Mesendoderm (in vitro differentiated cells): ENCODE results near the gene PRKACG.

Experiments used
- DNase-seq: peaks from one replicate; pipeline ENCODE4 v3.0.0; 2013
- H2AK5ac ChIP-seq: 2 replicates; pipeline ENCODE4 v1.6.1; 2013; ENCODE audit warnings: low read length, inconsistent platforms
- H2BK120ac ChIP-seq: 2 replicates; pipeline ENCODE4 v1.6.1; 2013; ENCODE audit warnings: low read depth, mild to moderate bottlenecking, low read length, moderate library complexity, mixed read lengths
- H2BK15ac ChIP-seq: replicated peaks from 2 replicates; pipeline ENCODE4 v1.6.1; 2013; ENCODE audit warnings: low read depth, mild to moderate bottlenecking, moderate library complexity
- H2BK5ac ChIP-seq: 2 replicates; pipeline ENCODE4 v1.6.1; 2013; ENCODE audit warnings: low read length, inconsistent platforms
- H3K18ac ChIP-seq: 2 replicates; pipeline ENCODE4 v1.6.1; 2013; ENCODE audit warnings: mild to moderate bottlenecking, low read length, mixed read lengths
- H3K23ac ChIP-seq: one replicate; pipeline ENCODE4 v1.6.1; 2013; ENCODE audit warnings: low read length
- H3K27ac ChIP-seq: 2 replicates; pipeline ENCODE4 v1.5.1; 2013; ENCODE audit warnings: low read depth, mild to moderate bottlenecking, inconsistent platforms, low read length, moderate library complexity
- H3K27me3 ChIP-seq: 2 replicates; pipeline ENCODE4 v1.6.1; 2013; ENCODE audit warnings: low read length, control low read depth, mild to moderate bottlenecking, inconsistent platforms; ENCODE audit not compliant: insufficient read depth, poor library complexity
- H3K36me3 ChIP-seq: 2 replicates; pipeline ENCODE4 v1.6.1; 2013; ENCODE audit warnings: low read length, inconsistent platforms; ENCODE audit not compliant: control insufficient read depth, insufficient read depth
- H3K4ac ChIP-seq: one replicate; pipeline ENCODE4 v1.6.1; 2013; ENCODE audit warnings: low read depth, mild to moderate bottlenecking, low read length, moderate library complexity
- H3K4me1 ChIP-seq: 2 replicates; pipeline ENCODE4 v1.6.1; 2013; ENCODE audit warnings: low read depth, low read length, inconsistent platforms; ENCODE audit not compliant: control insufficient read depth
- H3K4me2 ChIP-seq: 2 replicates; pipeline ENCODE4 v1.6.1; 2013; ENCODE audit warnings: low read length
- H3K4me3 ChIP-seq: 2 replicates; pipeline ENCODE4 v1.5.1; 2013; ENCODE audit warnings: mild to moderate bottlenecking, low read length
- H3K56ac ChIP-seq: one replicate; pipeline ENCODE4 v1.6.1; 2013; ENCODE audit warnings: low read length
- H3K79me1 ChIP-seq: 2 replicates; pipeline ENCODE4 v1.6.1; 2013; ENCODE audit warnings: low read length, inconsistent platforms
- H3K79me2 ChIP-seq: 2 replicates; pipeline ENCODE4 v1.6.1; 2013; ENCODE audit warnings: mild to moderate bottlenecking, low read length; ENCODE audit not compliant: control insufficient read depth, insufficient read depth
- H3K9ac ChIP-seq: 2 replicates; pipeline ENCODE4 v1.6.1; 2013; ENCODE audit warnings: low read length, inconsistent platforms
- H4K5ac ChIP-seq: one replicate; pipeline ENCODE4 v1.6.1; 2013; ENCODE audit warnings: low read length
- H4K8ac ChIP-seq: one replicate; pipeline ENCODE4 v1.6.1; 2013; ENCODE audit warnings: low read depth, mild to moderate bottlenecking, control low read depth, low read length, moderate library complexity
- WGBS: extraction: QIAGEN DNeasy Blood & Tissue Kit; methylation state at CpG from one replicate; pipeline ENCODE4 v1.1.7; 2013; ENCODE audit warnings: low lambda C conversion rate, missing lambda C conversion rate; ENCODE audit not compliant: insufficient coverage; ENCODE audit errors: extremely low coverage; 5-methylcytosine and 5-hydroxymethylcytosine counted together

PRKACG gene

DNA sequence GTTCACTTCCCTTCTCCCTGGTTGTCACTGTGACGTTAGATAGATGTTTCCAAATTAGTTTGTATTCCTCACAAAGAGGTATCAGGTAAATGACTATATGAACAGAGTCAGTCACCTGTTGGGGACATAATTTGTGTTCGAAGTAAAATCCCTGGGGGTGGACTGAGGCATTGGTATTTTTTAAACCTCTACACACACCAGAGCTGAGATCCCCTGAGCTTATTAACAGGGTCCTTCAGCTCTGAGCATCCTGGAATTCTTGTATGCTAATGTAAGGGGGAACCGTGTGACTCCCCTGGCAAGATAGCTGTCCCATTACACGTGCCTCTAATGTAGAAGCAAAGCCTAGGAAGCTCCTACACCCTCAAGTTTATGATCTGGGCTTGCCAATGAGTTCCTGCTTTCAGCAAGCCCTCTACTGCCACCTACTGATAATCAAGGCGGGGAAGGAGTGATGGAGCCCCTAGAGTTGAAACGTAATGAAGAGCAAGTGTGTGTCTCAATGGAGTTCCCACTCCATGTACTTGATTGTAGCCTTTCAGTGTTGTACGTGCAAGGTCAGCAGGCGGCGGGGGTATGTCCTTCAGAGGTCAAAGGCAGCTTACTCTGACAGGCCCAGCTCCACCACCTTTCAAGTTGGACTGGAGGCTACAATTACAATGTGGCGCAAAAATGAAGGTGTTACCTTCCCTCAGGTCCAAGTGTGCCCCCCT lies 14.4 kb downstream of the PRKACG start:
- no peaks in the 10 kb centered on the region for H3K36me3 ChIP-seq
- no peak overlapping the region for H3K23ac ChIP-seq
- H3K79me1 ChIP-seq, result no peaks in the 10 kb centered on the region
- no peak overlapping the region for H2BK15ac ChIP-seq
- H3K27ac ChIP-seq, result no peak overlapping the region
- peak; percentile 92 for DNase-seq
- H3K79me2 ChIP-seq, result no peaks in the 10 kb centered on the region
- peak overlapping the region; percentile 49 for H3K4ac ChIP-seq
- H3K9ac ChIP-seq, result no peak overlapping the region
- no peaks in the 10 kb centered on the region for H3K27me3 ChIP-seq
- WGBS, result no CpG with 5 or more reads among the region's 10 CpGs
- H4K8ac ChIP-seq, result no peak overlapping the region
- no peak overlapping the region for H2AK5ac ChIP-seq
- no peak overlapping the region for H3K4me2 ChIP-seq
- no peak overlapping the region for H3K4me3 ChIP-seq
- H3K56ac ChIP-seq, result peak overlapping the region; percentile 51
- no peaks in the 10 kb centered on the region for H3K4me1 ChIP-seq
- no peak overlapping the region for H2BK5ac ChIP-seq
- no peak overlapping the region for H2BK120ac ChIP-seq
- H4K5ac ChIP-seq, result no peak overlapping the region
- H3K18ac ChIP-seq, result no peak overlapping the region

DNA sequence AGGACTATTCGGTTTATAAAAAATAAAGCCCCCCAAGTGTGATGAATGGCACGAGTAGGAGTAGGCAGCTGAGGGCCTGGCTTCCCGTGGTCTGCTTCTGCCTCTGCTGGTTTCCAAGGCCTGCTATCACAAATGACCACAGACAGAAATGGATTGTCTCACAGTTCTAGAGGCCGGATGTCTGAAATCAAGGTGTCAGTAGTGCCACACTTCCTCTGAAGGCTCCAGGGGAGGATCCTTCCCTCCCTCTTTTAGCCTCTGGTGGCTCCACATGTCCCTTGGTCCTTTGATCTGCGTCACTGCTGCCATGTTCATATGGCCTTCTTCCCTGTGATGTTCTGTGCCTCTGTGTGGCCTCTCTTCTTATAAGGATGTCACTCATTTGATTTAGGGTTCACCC lies 15.1 kb downstream of the PRKACG start:
- H2AK5ac ChIP-seq, result no peak overlapping the region
- peak; percentile 60 for DNase-seq
- no peak overlapping the region for H2BK15ac ChIP-seq
- H3K79me1 ChIP-seq, result no peaks in the 10 kb centered on the region
- no CpG with 5 or more reads among the region's 5 CpGs for WGBS
- H4K8ac ChIP-seq, result no peak overlapping the region
- no peak overlapping the region for H3K9ac ChIP-seq
- H3K4me3 ChIP-seq, result no peak overlapping the region
- H3K18ac ChIP-seq, result no peak overlapping the region
- H3K36me3 ChIP-seq, result no peaks in the 10 kb centered on the region
- peak overlapping the region; percentile 10 for H3K56ac ChIP-seq
- H2BK120ac ChIP-seq, result no peak overlapping the region
- no peaks in the 10 kb centered on the region for H3K27me3 ChIP-seq
- H2BK5ac ChIP-seq, result no peak overlapping the region
- H3K23ac ChIP-seq, result no peak overlapping the region
- no peak overlapping the region for H3K4me2 ChIP-seq
- H3K79me2 ChIP-seq, result no peaks in the 10 kb centered on the region
- no peaks in the 10 kb centered on the region for H3K4me1 ChIP-seq
- no peak overlapping the region for H3K27ac ChIP-seq
- H3K4ac ChIP-seq, result peak overlapping the region; percentile 6
- no peak overlapping the region for H4K5ac ChIP-seq

- Histone ChIP-seq H2BK120ac (no peak overlapping the region), H3K4me1 (no peaks in the 10 kb centered on the region)
Observed at GRCh38 chr9:68998385-68998784, 15.5 kb downstream of the PRKACG start.

DNA sequence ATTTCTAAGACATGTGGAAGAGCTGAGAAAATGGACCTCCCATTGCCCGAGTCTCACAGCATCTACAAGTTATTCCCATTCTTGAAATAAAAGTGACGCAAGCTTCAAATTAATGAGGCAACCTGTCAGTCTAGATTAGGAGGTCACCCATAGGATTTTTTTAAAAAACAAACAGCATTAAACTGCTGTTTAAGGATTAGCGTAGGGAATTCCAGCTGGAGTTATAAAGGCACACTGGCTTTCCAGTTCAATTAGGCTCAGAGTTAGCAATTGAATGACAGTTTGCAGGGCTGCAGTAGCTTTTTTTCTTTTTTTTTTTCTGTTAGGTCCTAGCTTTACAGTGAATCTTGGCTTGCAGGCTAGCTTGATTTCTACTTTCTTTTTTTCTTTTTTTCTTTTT lies 16.2 kb downstream of the PRKACG start:
- H2BK15ac ChIP-seq, result no peak overlapping the region
- no peak overlapping the region for H3K56ac ChIP-seq
- H3K4me3 ChIP-seq, result no peak overlapping the region
- no peak overlapping the region for H3K4ac ChIP-seq
- WGBS, result no CpG with 5 or more reads among the region's 3 CpGs
- DNase-seq, result no peak
- H3K27me3 ChIP-seq, result no peaks in the 10 kb centered on the region
- no peak overlapping the region for H2BK120ac ChIP-seq
- H3K18ac ChIP-seq, result peak overlapping the region; percentile 14
- H3K79me2 ChIP-seq, result no peaks in the 10 kb centered on the region
- no peak overlapping the region for H3K4me2 ChIP-seq
- no peak overlapping the region for H4K5ac ChIP-seq
- H3K79me1 ChIP-seq, result no peaks in the 10 kb centered on the region
- H3K4me1 ChIP-seq, result no peaks in the 10 kb centered on the region
- H2AK5ac ChIP-seq, result no peak overlapping the region
- no peaks in the 10 kb centered on the region for H3K36me3 ChIP-seq
- no peak overlapping the region for H4K8ac ChIP-seq
- no peak overlapping the region for H3K9ac ChIP-seq
- no peak overlapping the region for H2BK5ac ChIP-seq
- no peak overlapping the region for H3K23ac ChIP-seq
- H3K27ac ChIP-seq, result no peak overlapping the region

More at GRCh38 chr9:68998385-68998784, 15.5 kb downstream of the PRKACG start:
- no peak overlapping the region for H3K4me3 ChIP-seq
- no peaks in the 10 kb centered on the region for H3K27me3 ChIP-seq
- no peaks in the 10 kb centered on the region for H3K79me1 ChIP-seq
- H3K79me2 ChIP-seq, result no peaks in the 10 kb centered on the region
- no peak overlapping the region for H4K8ac ChIP-seq
- H3K56ac ChIP-seq, result no peak overlapping the region
- H2BK5ac ChIP-seq, result no peak overlapping the region
- H3K4ac ChIP-seq, result peak overlapping the region; percentile 6
- no peak overlapping the region for H3K9ac ChIP-seq
- H2BK15ac ChIP-seq, result no peak overlapping the region
- no peak overlapping the region for H2AK5ac ChIP-seq
- H3K18ac ChIP-seq, result peak overlapping the region; percentile 25
- H3K27ac ChIP-seq, result no peak overlapping the region
- no CpG with 5 or more reads among the region's 4 CpGs for WGBS
- no peak for DNase-seq
- H4K5ac ChIP-seq, result no peak overlapping the region
- H3K23ac ChIP-seq, result no peak overlapping the region
- H3K36me3 ChIP-seq, result no peaks in the 10 kb centered on the region
- H3K4me2 ChIP-seq, result no peak overlapping the region

DNA sequence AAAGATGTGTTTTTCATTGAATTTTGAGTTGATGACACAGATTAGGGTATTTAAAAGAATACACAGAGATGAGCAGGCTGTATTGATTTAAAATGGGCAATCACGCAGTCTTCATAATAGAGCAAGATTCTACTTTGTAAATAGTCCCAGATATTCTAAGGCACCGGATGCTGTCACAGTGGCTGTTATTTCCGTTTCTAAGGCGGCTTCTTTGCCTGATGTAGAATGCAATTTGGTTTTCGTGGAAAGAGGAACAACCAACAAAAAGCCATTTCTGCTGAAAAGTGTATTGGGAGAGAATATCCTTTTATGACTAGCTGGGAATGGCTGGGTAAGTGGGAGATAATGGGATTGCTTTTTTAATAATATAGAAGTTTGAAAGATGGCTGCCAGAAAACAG lies 17.5 kb downstream of the PRKACG start:
- Histone ChIP-seq H2BK120ac (no peak overlapping the region), H3K27ac (no peak overlapping the region), H3K27me3 (no peaks in the 10 kb centered on the region), H4K8ac (no peak overlapping the region), H3K79me2 (no peaks in the 10 kb centered on the region), H3K23ac (no peak overlapping the region), H3K4me2 (no peak overlapping the region), H3K36me3 (no peaks in the 10 kb centered on the region), H4K5ac (no peak overlapping the region), H2BK5ac (no peak overlapping the region), H3K4me3 (no peak overlapping the region), H3K18ac (no peak overlapping the region), H3K4ac (no peak overlapping the region), H3K9ac (no peak overlapping the region), H2BK15ac (no peak overlapping the region), H2AK5ac (no peak overlapping the region), H3K4me1 (no peaks in the 10 kb centered on the region), H3K56ac (no peak overlapping the region), H3K79me1 (no peaks in the 10 kb centered on the region)
- WGBS, result no CpG with 5 or more reads among the region's 5 CpGs
- DNase-seq, result no peak

GRCh38 chr9:68995776-68996175 lies 18.1 kb downstream of the PRKACG start:
- H3K4me1 ChIP-seq, result no peaks in the 10 kb centered on the region
- WGBS, result no CpG with 5 or more reads among the region's 3 CpGs
- no peak overlapping the region for H3K56ac ChIP-seq

More at GRCh38 chr9:68995776-68996175, 18.1 kb downstream of the PRKACG start:
- no peaks in the 10 kb centered on the region for H3K79me2 ChIP-seq
- H3K79me1 ChIP-seq, result no peaks in the 10 kb centered on the region
- no peak overlapping the region for H3K4me3 ChIP-seq
- H3K23ac ChIP-seq, result no peak overlapping the region
- H3K4me2 ChIP-seq, result no peak overlapping the region
- H3K27ac ChIP-seq, result no peak overlapping the region
- H3K18ac ChIP-seq, result no peak overlapping the region
- no peaks in the 10 kb centered on the region for H3K27me3 ChIP-seq
- H3K9ac ChIP-seq, result no peak overlapping the region
- no peak overlapping the region for H4K8ac ChIP-seq
- DNase-seq, result no peak
- no peak overlapping the region for H3K4ac ChIP-seq
- H3K36me3 ChIP-seq, result no peaks in the 10 kb centered on the region
- H2AK5ac ChIP-seq, result no peak overlapping the region
- no peak overlapping the region for H2BK5ac ChIP-seq
- H2BK120ac ChIP-seq, result no peak overlapping the region
- no peak overlapping the region for H2BK15ac ChIP-seq
- no peak overlapping the region for H4K5ac ChIP-seq
